Dermis microvascular lymphatic vessel endothelial cell (primary cell): Measurements from ENCODE around the gene POLR1E. TPM values are rescaled to one million over a fixed set of nuclear protein-coding genes. Genes with fewer than 3 reads are reported as not detected.
"Not testable (repeated sequence)": the region's sequence is repeated elsewhere in the genome, so short reads cannot be mapped to it uniquely, and the experiment has no call there.

Source experiments
- DNase-seq, 2 donors: peaks; one replicate each; pipeline versions ENCODE4 v3.0.0 to v3.0.0-alpha.2; 2010; ENCODE audit warnings: low read depth in 2 of 2
- total RNA-seq: library from RNA; depleted of rRNA; stranded (reverse); fragments of >200 nt; gene quantifications from 2 replicates; pipeline ENCODE4 v1.2.1, GENCODE V29; 2014

Gene POLR1E
- total RNA-seq, 1 donor from 2014 or later, result 12.2 TPM

DNA sequence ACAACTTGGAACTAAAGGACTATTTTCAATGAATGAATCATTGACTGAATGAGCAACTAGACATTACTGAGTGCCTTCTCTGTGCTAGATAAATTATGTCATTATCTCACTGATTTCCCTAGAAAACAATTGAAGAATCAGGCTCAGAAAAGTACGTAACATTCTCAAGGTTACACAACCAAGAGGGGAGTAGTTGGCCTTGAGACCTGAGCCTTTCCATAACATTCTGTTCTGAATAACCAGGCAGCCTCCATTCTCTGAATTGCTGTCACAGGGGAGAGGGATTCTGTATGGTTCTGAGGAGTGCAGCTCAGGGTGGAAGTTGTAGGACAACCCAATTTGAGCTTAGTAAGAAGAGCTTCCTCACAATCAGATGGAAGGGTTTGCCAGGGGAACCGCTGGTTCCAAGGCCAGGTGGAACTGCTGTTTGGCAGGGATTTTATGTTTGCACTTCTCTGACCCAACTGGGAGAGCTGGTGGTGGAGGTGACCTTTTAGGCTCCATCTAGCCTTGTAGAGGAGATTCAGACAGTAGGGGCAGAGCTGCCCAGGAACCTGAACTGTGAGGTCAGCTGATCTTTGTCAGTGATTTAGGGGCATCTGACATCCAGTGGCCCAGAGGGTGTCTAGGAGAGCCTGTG lies 16.3 kb downstream of the POLR1E start:
- no peak for DNase-seq

GRCh38 chr9:37503736-37504135 lies 18.0 kb downstream of the POLR1E start:
- no peak for DNase-seq

- DNase-seq, result no peak
Observed at GRCh38 chr9:37504605-37505004, 18.9 kb downstream of the POLR1E start.

- DNase-seq, result no peak
Observed at GRCh38 chr9:37507566-37508134, 21.9 kb downstream of the POLR1E start.

DNA sequence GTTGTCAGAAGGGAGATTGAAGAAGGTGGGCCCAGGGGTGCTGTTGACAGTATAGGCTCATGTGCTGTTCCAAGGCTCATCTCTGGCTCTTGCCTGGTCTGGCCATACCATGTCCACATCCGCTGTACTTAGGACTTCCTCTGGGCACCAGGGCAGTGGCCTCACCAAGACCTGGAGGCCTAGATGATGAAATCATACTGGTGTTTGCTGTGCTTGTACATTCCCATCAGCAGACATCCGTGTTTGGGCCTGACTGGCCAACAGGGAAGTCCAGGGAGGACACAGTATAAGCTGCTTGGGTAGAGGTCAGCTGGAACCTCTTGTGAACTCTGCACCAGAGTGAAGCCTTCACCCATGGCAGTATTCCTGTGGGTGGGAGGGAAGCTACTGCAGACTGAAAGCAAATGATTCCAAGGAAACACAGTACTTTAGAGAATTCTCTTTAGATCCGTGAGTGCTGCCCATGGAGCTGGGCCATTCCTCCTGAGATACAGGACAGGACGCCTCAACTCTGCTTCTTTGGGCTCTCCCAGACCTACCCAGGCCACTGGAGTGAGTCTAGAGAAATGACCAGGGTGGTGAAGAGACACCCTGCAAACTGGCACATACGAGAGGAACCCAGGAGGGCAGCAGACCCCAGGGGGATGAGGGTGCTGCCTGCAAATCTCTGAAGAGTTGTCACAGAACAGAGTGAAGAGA lies 22.5 kb downstream of the POLR1E start:
- no peak for DNase-seq

DNA sequence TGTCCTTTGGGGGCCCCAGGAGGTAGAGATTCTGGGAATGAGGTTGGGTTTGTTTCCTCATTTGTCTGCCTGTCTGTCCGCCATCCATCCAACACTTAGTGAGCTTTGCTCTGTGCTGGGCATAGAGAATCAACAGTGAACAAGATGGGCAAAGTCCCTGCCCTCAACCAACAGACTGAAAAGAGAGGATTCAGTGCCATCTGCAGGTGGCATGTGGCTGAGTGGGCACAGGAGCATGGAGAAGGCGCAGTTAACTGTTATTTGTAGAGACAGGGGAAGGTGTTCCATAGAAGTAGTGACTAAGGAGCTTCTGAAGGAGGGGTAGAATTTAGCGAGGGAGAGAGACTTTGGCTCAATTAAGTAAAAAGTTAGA lies 23.1 kb downstream of the POLR1E start:
- no peak for DNase-seq

DNA sequence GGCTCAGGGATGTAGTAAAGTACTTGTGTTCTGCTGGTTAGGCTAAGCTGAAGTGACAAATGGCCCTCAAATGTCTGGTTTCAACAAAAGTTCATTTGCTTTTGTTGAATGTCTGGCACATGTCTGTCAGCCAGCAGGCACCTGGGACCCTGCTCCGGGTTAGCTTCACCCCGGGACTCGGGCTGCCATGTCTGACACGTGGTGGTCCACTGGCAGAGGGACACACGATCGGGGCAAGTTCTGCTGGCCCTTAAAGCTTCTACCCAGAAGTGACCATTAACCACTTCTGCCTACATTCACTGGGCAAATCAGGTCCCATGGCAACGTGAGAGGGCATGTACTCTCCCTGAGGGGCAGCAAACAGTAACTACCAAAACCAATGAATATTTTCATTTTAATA lies 23.8 kb downstream of the POLR1E start:
- no peak for DNase-seq

- DNase-seq, result not testable (repeated sequence)
Observed at GRCh38 chr9:37510053-37510452, 24.3 kb downstream of the POLR1E start.

DNA sequence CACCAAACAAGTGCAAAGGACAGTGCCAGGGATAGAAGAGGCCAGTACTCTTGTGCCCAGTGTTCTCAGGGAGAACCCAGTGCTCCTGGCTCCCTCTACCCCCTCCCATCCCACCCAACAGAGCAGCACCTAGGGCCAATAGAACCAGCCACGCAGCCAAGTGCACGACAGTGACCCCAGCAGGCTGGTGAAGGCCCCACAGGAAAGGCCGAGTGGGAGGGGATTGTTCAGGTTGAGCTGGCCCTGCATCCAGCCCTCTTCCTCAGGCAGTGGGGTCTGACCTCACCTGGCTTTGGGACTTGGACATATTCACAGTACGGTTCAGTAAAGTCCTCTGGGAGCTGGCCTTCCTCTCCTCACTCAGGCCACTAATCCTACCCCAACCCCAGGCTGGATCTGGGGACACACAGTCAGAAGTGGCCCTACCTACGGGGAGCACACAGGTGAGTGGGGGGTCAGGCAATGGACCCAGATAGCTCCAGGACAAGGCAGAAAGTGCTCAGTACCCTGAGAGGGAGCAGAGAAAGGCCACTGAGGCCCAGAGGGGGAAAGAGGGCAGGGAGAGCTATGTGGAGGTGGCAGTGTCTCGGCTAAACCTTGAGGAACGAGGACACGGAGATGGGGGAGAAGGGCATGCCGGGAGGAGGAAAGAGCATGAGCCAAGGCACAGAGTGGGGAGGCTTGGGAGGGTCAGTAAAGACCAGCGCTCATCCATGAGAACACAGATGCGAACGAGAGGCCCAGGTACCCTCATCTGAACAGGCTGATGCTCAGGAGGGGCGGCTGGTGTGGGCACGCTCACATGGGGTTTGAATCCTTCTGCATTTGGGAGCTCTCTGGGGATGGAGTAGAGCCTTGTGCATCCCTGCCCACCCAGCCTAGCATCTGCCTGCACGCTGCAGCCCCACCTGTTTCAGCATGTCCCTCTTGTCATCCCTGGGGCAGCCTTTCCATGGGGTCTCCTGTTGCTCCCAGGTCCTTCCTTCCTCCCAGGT lies 25.6 kb downstream of the POLR1E start:
- DNase-seq, result no peak

DNA sequence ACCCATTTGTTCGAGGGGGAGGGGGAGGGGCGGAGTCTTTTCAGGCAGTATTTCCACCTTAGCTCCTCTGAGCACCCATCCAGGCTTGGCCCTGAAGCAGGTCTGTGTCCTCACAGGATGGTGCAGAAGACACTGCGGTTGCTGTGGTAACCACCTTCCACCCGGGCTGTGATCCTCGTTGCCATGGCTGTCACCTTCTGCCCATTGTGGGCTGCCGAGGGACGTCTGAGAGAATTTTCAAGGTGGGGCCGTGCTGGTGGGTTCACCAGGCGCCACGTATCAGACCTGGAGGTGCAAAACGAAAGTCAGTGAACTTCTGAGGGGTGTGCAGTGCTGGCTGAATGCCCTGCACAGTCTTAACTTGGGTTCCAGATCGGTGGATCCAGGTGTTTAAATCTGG lies 26.7 kb downstream of the POLR1E start:
- no peak for DNase-seq

- DNase-seq, result not testable (repeated sequence)
Observed at GRCh38 chr9:37514415-37514814, 28.7 kb downstream of the POLR1E start.

- no peak for DNase-seq
Observed at GRCh38 chr9:37514999-37515398, 29.3 kb downstream of the POLR1E start.

GRCh38 chr9:37515620-37516258 lies 30.0 kb downstream of the POLR1E start:
- no peak for DNase-seq

- DNase-seq, result no peak
Observed at GRCh38 chr9:37517923-37518322, 32.2 kb downstream of the POLR1E start.

- no peak for DNase-seq
Observed at GRCh38 chr9:37520641-37521040, 34.9 kb downstream of the POLR1E start.

DNA sequence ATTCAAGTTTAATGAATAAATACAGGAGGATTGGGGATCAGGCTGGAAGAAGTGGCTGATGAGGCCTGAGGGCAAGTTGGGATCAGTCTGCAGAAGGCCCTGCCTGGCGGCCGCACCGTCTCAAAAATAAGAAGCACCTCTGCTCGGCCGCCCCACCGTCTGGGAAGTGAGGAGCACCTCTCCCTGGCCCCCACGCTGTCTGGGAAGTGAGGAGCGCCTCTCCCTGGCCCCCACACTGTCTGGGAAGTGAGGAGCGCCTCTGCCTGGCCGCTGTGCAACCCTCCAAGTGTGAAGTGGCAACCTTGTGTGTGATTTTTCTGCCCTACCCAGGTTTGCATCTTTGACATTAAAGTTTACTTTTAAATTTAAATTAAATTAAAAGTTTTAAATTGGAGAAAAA lies 35.4 kb downstream of the POLR1E start:
- DNase-seq, result no peak

DNA sequence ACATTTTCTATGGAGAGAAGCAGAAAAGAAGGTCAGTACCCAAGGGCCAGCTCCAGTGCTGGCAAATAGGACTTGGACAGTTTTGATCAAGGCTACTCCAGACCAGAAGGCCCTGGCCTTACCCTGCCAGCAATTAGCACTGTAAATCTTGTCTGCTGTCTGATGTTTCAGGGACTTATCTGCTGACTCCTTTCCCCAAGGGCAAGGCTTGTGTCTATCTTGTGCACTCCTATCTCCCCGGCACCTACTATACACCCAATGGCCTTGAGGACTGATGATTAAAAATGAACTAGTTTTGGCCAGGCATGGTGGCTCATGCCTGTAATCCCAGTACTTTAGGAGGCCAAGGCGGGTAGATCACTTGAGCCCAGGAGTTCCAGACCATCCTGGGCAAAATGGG lies 37.2 kb downstream of the POLR1E start:
- no peak for DNase-seq

DNA sequence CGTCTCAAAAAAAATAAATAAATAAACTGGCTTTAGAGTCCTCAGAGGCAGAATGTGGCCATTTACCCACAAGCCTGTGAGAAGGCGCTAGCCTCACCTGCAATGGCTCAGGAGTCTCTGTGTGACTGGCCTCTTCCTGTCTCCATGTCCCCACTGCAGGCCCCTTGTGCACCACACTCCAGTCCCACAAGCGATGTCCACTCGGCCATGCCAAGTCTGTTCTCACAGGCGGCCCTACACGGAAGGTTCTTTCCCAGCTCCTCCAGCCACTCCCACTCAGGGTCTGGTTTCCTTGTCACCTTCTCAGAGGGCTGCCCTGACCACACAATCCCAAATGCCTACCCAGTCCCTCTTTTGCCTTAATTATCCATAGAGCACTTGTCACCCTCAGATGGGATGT lies 38.2 kb downstream of the POLR1E start:
- DNase-seq, result no peak

DNA sequence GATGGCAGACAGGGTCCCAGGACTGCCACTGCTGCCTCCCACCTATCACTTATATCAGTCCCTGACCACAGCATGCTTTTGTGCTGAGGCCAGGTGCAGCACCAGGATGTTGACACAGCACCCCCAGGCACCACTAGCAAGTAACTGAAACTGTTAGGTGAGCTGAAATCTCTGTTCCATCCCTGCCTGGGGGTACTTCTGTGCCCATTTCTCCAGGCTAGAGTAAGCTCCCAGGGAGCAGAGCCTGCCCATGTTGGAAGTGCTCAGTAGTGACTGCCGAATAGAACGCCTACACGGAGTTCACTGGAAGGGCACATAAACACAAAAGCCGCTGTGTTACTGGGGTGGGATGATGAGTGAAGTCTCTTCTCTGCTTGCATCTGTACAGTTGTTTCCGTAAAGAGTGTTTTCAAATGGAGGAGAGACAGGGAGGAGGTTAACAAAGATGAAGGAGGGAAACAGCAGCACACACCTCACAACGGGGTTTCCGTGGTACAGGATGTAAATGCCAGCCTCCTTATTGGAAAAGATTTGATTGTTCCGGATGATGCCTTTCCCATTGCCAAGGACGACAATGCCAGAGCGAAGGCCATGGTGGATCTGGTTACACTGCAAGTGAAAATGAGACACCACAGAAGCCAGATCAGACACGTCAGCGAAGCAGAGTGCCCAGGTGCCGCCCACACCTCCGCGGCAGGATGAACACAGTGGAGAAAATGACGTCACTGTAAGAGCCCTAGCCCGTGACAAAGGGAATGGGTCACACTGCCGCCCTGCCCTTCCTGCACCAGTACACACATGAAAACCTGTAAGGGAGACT lies 43.1 kb downstream of the POLR1E start:
- peak; percentile 11 to 37 for DNase-seq

DNA sequence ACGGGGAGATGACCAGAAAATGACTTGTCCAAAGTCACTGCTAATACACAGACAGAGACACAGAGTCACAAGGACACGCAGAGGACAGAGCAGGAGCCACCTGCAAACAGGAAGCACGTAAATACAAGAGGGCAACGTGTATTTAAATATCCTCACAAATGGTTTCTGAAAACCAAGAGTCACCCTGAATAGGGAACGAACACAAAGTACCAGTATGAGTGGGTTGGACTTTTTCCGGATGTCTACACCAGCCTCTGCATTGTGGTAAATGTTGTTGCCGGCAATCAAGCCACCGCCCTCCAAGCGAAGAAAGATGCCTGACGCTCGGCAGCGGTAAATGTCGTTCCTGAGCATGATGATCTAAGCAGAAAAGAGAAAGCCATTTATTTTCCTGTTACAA lies 46.0 kb downstream of the POLR1E start:
- no peak for DNase-seq

- DNase-seq, result no peak
Observed at GRCh38 chr9:37534412-37534811, 48.7 kb downstream of the POLR1E start.
